OCI-LY1 (cell line): ENCODE data around the gene DNAH17.

ENCODE experiments used
- EZH2 ChIP-seq: fragments of 200-600 bp; sonication (generic), shearing (Covaris generic); IDR thresholded peaks from 2 replicates; pipeline ENCODE4 v1.8.0; 2017; ENCODE audit warnings: borderline replicate concordance, mixed run types, mild to moderate bottlenecking, antibody characterized with exemption, low read length, moderate library complexity, mixed read lengths
- TF ChIP-seq, protein P1 (sequence below): fragments of 200-600 bp; sonication (generic), shearing (Covaris generic); IDR thresholded peaks from 2 replicates; pipeline ENCODE4 v1.5.1; 2017; ENCODE audit warnings: mild to moderate bottlenecking, antibody characterized with exemption, low read length, moderate library complexity, mixed read lengths

DNA sequence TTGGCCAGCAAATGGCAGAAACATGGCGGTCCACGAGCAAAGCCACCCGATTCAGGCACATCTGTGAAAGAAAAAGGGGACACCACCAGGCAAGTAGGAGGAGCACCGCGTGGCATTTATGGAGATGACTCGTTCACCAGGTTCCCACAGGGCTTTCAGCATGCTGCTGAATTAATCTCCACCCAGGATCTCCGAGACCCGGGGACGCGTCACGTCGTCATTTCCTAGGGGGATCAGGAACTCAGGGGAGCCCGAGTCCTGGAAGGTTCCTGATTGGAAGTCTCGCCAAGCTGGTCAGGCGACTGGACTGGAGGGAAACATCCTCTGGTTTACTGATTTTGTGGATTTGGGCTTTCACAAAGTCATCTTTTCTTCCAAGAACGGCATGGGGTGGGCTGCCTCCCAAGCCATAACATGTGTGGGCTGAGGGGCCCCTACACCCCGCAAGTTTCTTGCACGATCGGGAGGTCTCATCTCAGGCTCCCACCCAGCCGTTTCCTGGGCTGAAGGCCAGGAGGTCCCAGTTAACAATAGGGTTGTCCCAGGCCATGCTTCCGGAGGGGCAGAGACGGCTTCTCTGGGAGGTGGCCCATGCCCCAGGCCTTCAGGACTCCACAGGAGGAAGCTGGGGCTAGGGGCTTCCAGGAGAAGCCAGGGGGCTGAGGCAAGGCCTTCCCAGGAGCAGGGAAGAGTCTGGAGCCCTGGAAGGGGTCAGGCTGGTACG is 645 bp downstream of the DNAH17 start:
- TF ChIP-seq, protein P1, sequence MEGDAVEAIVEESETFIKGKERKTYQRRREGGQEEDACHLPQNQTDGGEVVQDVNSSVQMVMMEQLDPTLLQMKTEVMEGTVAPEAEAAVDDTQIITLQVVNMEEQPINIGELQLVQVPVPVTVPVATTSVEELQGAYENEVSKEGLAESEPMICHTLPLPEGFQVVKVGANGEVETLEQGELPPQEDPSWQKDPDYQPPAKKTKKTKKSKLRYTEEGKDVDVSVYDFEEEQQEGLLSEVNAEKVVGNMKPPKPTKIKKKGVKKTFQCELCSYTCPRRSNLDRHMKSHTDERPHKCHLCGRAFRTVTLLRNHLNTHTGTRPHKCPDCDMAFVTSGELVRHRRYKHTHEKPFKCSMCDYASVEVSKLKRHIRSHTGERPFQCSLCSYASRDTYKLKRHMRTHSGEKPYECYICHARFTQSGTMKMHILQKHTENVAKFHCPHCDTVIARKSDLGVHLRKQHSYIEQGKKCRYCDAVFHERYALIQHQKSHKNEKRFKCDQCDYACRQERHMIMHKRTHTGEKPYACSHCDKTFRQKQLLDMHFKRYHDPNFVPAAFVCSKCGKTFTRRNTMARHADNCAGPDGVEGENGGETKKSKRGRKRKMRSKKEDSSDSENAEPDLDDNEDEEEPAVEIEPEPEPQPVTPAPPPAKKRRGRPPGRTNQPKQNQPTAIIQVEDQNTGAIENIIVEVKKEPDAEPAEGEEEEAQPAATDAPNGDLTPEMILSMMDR: no peak
- no peak for TF ChIP-seq EZH2
